ENCODE data around the gene UBR3.

Gene UBR3

GRCh38 chr2:170024721-170025120 is 197.5 kb downstream of the UBR3 start:
- Mint-ChIP-seq H3K4me3 (no peak overlapping the region), H3K36me3 (peaks cover 15 to 20% of the 10 kb centered on the region in 2 donors), H3K27me3 (no peaks in the 10 kb centered on the region), H3K9me3 (no peaks in the 10 kb centered on the region), H3K4me1 (no peaks in the 10 kb centered on the region), H3K27ac (no peak overlapping the region)
- DNase-seq (no peak), ATAC-seq (replicated peaks) (peak; percentile 63 to 80)

- H3K4me3 Mint-ChIP-seq = no peak overlapping the region
- H3K9me3 Mint-ChIP-seq = no peaks in the 10 kb centered on the region
- H3K36me3 Mint-ChIP-seq = peaks cover 19 to 25% of the 10 kb centered on the region in 2 donors
- DNase-seq = no peak
- no peak overlapping the region for H3K27ac Mint-ChIP-seq
- no peaks in the 10 kb centered on the region for H3K27me3 Mint-ChIP-seq
- no peaks in the 10 kb centered on the region for H3K4me1 Mint-ChIP-seq
- ATAC-seq (replicated peaks) = no peak
Observed at GRCh38 chr2:170025223-170025622, 198.0 kb downstream of the UBR3 start.

- H3K4me1 Mint-ChIP-seq = no peaks in the 10 kb centered on the region
- H3K4me3 Mint-ChIP-seq = no peak overlapping the region
- H3K27me3 Mint-ChIP-seq = no peaks in the 10 kb centered on the region
- DNase-seq (no peak), ATAC-seq (replicated peaks) (no peak)
- H3K9me3 Mint-ChIP-seq = no peaks in the 10 kb centered on the region
- H3K27ac Mint-ChIP-seq = no peak overlapping the region
- peaks cover 23 to 33% of the 10 kb centered on the region in 2 donors for H3K36me3 Mint-ChIP-seq
Observed at GRCh38 chr2:170026361-170026760, 199.1 kb downstream of the UBR3 start.

GRCh38 chr2:170029551-170029950 is 202.3 kb downstream of the UBR3 start:
- Mint-ChIP-seq H3K27ac (no peak overlapping the region), H3K9me3 (no peaks in the 10 kb centered on the region), H3K27me3 (no peaks in the 10 kb centered on the region), H3K4me3 (no peak overlapping the region), H3K4me1 (no peaks in the 10 kb centered on the region), H3K36me3 (peaks cover 24 to 33% of the 10 kb centered on the region in 2 donors)
- ATAC-seq (replicated peaks) (no peak), DNase-seq (no peak)

- Mint-ChIP-seq H3K36me3 (peaks cover 24 to 33% of the 10 kb centered on the region in 2 donors), H3K4me1 (no peaks in the 10 kb centered on the region), H3K4me3 (no peak overlapping the region), H3K27ac (no peak overlapping the region), H3K9me3 (no peaks in the 10 kb centered on the region), H3K27me3 (no peaks in the 10 kb centered on the region)
- ATAC-seq (replicated peaks) = no peak
- no peak for DNase-seq
Observed at GRCh38 chr2:170030040-170030439, 202.8 kb downstream of the UBR3 start.

GRCh38 chr2:170031288-170031687 is 204.0 kb downstream of the UBR3 start:
- Mint-ChIP-seq H3K27me3 (no peaks in the 10 kb centered on the region), H3K9me3 (no peaks in the 10 kb centered on the region), H3K4me3 (no peak overlapping the region), H3K4me1 (no peaks in the 10 kb centered on the region), H3K27ac (no peak overlapping the region), H3K36me3 (peaks cover 29 to 37% of the 10 kb centered on the region in 2 donors)
- ATAC-seq (replicated peaks) (no peak), DNase-seq (no peak)

GRCh38 chr2:170034596-170034995 is 207.3 kb downstream of the UBR3 start:
- H3K27me3 Mint-ChIP-seq = no peaks in the 10 kb centered on the region
- H3K36me3 Mint-ChIP-seq = peaks cover 31 to 43% of the 10 kb centered on the region in 2 donors
- no peak for ATAC-seq (replicated peaks)
- H3K4me1 Mint-ChIP-seq = no peaks in the 10 kb centered on the region
- no peak overlapping the region for H3K4me3 Mint-ChIP-seq
- H3K27ac Mint-ChIP-seq = no peak overlapping the region
- no peaks in the 10 kb centered on the region for H3K9me3 Mint-ChIP-seq
- no peak for DNase-seq

GRCh38 chr2:170038734-170039133 is 211.5 kb downstream of the UBR3 start:
- Mint-ChIP-seq H3K4me3 (no peak overlapping the region), H3K36me3 (peaks cover 25 to 32% of the 10 kb centered on the region in 2 donors), H3K27me3 (no peaks in the 10 kb centered on the region), H3K27ac (peak overlapping the region; percentile 21), H3K9me3 (no peaks in the 10 kb centered on the region), H3K4me1 (no peaks in the 10 kb centered on the region)
- no peak for ATAC-seq (replicated peaks)
- no peak for DNase-seq

- DNase-seq (no peak), ATAC-seq (replicated peaks) (no peak)
- Mint-ChIP-seq H3K9me3 (no peaks in the 10 kb centered on the region), H3K27me3 (no peaks in the 10 kb centered on the region), H3K4me1 (no peaks in the 10 kb centered on the region), H3K27ac (no peak overlapping the region), H3K36me3 (peaks cover 25 to 33% of the 10 kb centered on the region in 2 donors), H3K4me3 (no peak overlapping the region)
Observed at GRCh38 chr2:170039401-170040172, 212.3 kb downstream of the UBR3 start.

GRCh38 chr2:170044751-170045478 is 217.7 kb downstream of the UBR3 start:
- Mint-ChIP-seq H3K27ac (no peak overlapping the region), H3K36me3 (peaks cover 26 to 42% of the 10 kb centered on the region in 2 donors), H3K4me3 (no peak overlapping the region), H3K9me3 (peaks cover 0 to 4% of the 10 kb centered on the region in 2 donors), H3K4me1 (peaks cover 0 to 4% of the 10 kb centered on the region in 2 donors), H3K27me3 (no peaks in the 10 kb centered on the region)
- DNase-seq (no peak), ATAC-seq (replicated peaks) (no peak)

- H3K4me3 Mint-ChIP-seq = no peak overlapping the region
- H3K4me1 Mint-ChIP-seq = peaks cover 2 to 4% of the 10 kb centered on the region in 2 donors
- H3K9me3 Mint-ChIP-seq = peaks cover 0 to 4% of the 10 kb centered on the region in 2 donors
- peaks cover 27 to 51% of the 10 kb centered on the region in 2 donors for H3K36me3 Mint-ChIP-seq
- DNase-seq (no peak), ATAC-seq (replicated peaks) (no peak)
- no peaks in the 10 kb centered on the region for H3K27me3 Mint-ChIP-seq
- H3K27ac Mint-ChIP-seq = no peak overlapping the region
Observed at GRCh38 chr2:170047331-170048065, 220.2 kb downstream of the UBR3 start.

GRCh38 chr2:170052151-170052550 is 224.9 kb downstream of the UBR3 start:
- Mint-ChIP-seq H3K36me3 (peaks cover 32 to 47% of the 10 kb centered on the region in 2 donors), H3K27me3 (no peaks in the 10 kb centered on the region), H3K4me1 (peaks cover 0 to 5% of the 10 kb centered on the region in 2 donors), H3K9me3 (no peaks in the 10 kb centered on the region), H3K4me3 (no peak overlapping the region), H3K27ac (no peak overlapping the region)
- ATAC-seq (replicated peaks) = no peak
- no peak for DNase-seq

GRCh38 chr2:170054997-170055396 is 227.7 kb downstream of the UBR3 start:
- no peaks in the 10 kb centered on the region for H3K9me3 Mint-ChIP-seq
- peaks cover 35 to 49% of the 10 kb centered on the region in 2 donors for H3K36me3 Mint-ChIP-seq
- H3K27me3 Mint-ChIP-seq = no peaks in the 10 kb centered on the region
- H3K4me3 Mint-ChIP-seq = no peak overlapping the region
- DNase-seq (no peak), ATAC-seq (replicated peaks) (no peak)
- H3K27ac Mint-ChIP-seq = no peak overlapping the region
- H3K4me1 Mint-ChIP-seq = peaks cover 4 to 15% of the 10 kb centered on the region in 2 donors

- ATAC-seq (replicated peaks) = no peak
- H3K4me3 Mint-ChIP-seq = no peak overlapping the region
- H3K27ac Mint-ChIP-seq = no peak overlapping the region
- no peak for DNase-seq
- no peaks in the 10 kb centered on the region for H3K9me3 Mint-ChIP-seq
- H3K4me1 Mint-ChIP-seq = peaks cover 4 to 15% of the 10 kb centered on the region in 2 donors
- peaks cover 32 to 45% of the 10 kb centered on the region in 2 donors for H3K36me3 Mint-ChIP-seq
- no peaks in the 10 kb centered on the region for H3K27me3 Mint-ChIP-seq
Observed at GRCh38 chr2:170056900-170057299, 229.6 kb downstream of the UBR3 start.

All from stimulated activated naive B cell treated with anti-CD40 and anti-IgM and Interleukin-4, amounts not matched to agents 10 μg/mL and 1 μg/mL and 100 μg/mL, for 72 hours (primary cell).